ENCODE results near the gene EIF1. TPM values are rescaled to one million over a fixed set of nuclear protein-coding genes. Genes with fewer than 3 reads are reported as not detected.
"Not testable (repeated sequence)": the region's sequence is repeated elsewhere in the genome, so short reads cannot be mapped to it uniquely, and the experiment has no call there.

EIF1 gene
- total RNA-seq, 1 experiment from 2014 or later, result 172 TPM

DNA sequence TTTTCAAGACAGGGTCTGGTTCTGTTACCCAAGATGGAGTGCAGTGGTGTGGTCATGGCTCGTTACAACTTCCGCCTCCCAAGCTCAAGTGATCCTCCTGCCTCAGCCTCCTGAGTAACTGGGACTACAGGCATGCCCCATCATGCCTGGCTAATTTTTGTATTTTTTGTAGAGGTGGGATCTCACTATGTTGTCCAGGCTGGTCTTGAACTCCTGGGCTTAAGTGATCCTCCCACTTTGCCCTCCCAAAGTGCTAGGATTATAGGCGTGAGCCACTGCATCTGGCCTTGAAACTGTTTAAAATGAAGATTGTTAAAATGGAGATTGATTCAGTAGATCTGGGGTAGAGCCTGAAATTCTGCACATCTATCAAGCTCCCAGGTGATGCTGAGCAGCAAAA lies 12.2 kb downstream of the EIF1 start:
- not testable (repeated sequence) for H3K9ac ChIP-seq (ENCODE audit: low read length); H3K36me3 ChIP-seq (ENCODE audit: insufficient read depth, low read length); H4K20me1 ChIP-seq (ENCODE audit: insufficient read depth, low read depth, low read length); H3K79me2 ChIP-seq (ENCODE audit: low read length); H3K9me3 ChIP-seq (ENCODE audit: low read length); H3K4me1 ChIP-seq (ENCODE audit: low read length); H3K9me2 ChIP-seq (replicated peaks; ENCODE audit: insufficient read depth, low read length); H3K27ac ChIP-seq (ENCODE audit: low read length); DNase-seq; H3K4me2 ChIP-seq (ENCODE audit: low read depth, low read length, poor library complexity, severe bottlenecking); H3K27me3 ChIP-seq (ENCODE audit: low read length); H3K4me3 ChIP-seq (ENCODE audit: low read length); H2AFZ ChIP-seq (ENCODE audit: low read length)

DNA sequence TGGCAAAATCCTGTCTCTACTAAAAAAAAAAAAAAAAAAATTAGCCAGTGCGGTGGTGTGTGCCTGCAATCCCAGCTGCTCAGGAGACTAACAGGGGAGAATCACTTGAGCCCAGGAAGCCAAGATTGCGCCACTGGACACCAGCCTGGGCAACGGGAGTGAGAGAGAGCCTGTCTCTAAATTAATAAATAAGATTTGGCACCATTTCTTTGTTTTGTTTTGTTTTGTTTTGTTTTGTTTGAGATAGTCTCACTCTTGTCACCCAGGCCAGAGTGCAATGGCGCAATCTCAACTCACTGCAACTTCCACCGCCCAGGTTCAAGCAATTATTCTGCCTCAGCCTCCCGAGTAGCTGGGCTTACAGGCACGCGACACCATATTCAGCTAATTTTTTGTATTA lies 14.0 kb downstream of the EIF1 start:
- H3K9me3 ChIP-seq (ENCODE audit: low read length), result no peaks in the 10 kb centered on the region
- H3K27ac ChIP-seq (ENCODE audit: low read length), result no peak overlapping the region
- H2AFZ ChIP-seq (ENCODE audit: low read length), result no peak overlapping the region
- H4K20me1 ChIP-seq (ENCODE audit: insufficient read depth, low read depth, low read length), result no peaks in the 10 kb centered on the region
- H3K4me2 ChIP-seq (ENCODE audit: low read depth, low read length, poor library complexity, severe bottlenecking), result no peak overlapping the region
- no peaks in the 10 kb centered on the region for H3K27me3 ChIP-seq (ENCODE audit: low read length)
- no peaks in the 10 kb centered on the region for H3K9me2 ChIP-seq (replicated peaks; ENCODE audit: insufficient read depth, low read length)
- H3K4me3 ChIP-seq (ENCODE audit: low read length), result no peak overlapping the region
- no peaks in the 10 kb centered on the region for H3K36me3 ChIP-seq (ENCODE audit: insufficient read depth, low read length)
- no peak for DNase-seq
- H3K4me1 ChIP-seq (ENCODE audit: low read length), result no peaks in the 10 kb centered on the region
- no peak overlapping the region for H3K9ac ChIP-seq (ENCODE audit: low read length)
- H3K79me2 ChIP-seq (ENCODE audit: low read length), result no peaks in the 10 kb centered on the region

- no peaks in the 10 kb centered on the region for H3K4me1 ChIP-seq (ENCODE audit: low read length)
- no peak overlapping the region for H3K27ac ChIP-seq (ENCODE audit: low read length)
- no peaks in the 10 kb centered on the region for H3K36me3 ChIP-seq (ENCODE audit: insufficient read depth, low read length)
- H3K9me2 ChIP-seq (replicated peaks; ENCODE audit: insufficient read depth, low read length), result no peaks in the 10 kb centered on the region
- no peaks in the 10 kb centered on the region for H4K20me1 ChIP-seq (ENCODE audit: insufficient read depth, low read depth, low read length)
- no peak overlapping the region for H3K4me2 ChIP-seq (ENCODE audit: low read depth, low read length, poor library complexity, severe bottlenecking)
- no peak overlapping the region for H3K4me3 ChIP-seq (ENCODE audit: low read length)
- H3K9me3 ChIP-seq (ENCODE audit: low read length), result no peaks in the 10 kb centered on the region
- no peak overlapping the region for H3K9ac ChIP-seq (ENCODE audit: low read length)
- DNase-seq, result no peak
- H3K79me2 ChIP-seq (ENCODE audit: low read length), result no peaks in the 10 kb centered on the region
- no peaks in the 10 kb centered on the region for H3K27me3 ChIP-seq (ENCODE audit: low read length)
- no peak overlapping the region for H2AFZ ChIP-seq (ENCODE audit: low read length)
Observed at GRCh38 chr17:41705271-41705991, 16.7 kb downstream of the EIF1 start.

DNA sequence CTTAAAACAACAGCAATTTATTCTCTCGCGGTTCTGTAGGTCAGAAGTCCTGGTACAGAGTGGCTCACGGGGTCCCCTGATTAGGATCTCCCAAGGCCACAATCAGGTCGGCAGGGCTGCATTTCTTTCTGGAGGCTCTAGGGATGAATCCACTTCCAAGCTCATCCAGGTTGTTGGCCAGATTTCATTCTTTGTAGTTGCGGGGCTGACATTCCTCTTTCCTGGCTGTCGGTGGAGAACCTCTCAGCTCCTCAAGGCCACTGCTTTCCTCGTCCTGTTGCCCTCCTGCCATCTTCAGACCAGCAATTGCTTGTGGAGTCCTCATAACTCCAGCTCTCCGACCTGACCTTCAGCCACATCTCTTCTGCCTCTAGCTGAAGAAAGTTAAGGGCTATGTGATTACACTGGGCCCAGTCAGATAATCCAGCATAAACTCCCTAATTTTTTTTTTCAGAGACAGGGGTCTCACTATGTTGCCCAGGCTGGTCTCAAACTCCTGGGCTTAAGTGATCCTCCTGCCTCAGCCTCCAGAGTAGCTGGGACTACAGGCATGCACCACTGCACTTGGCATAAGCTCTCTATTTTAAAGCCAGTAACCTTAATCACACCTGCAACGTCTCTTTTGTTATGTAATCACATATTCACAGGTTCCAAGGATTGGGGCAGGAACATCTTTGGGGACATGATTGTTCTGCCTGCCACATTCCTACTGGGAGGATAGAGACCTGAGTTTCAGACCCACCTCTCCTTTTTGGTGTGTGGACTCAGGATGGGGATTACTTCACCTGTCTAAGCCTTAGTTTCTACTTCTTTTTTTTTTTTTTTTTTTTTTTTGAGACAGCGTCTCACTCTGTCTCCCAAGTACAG lies 19.4 kb downstream of the EIF1 start:
- no peak for DNase-seq
- no peaks in the 10 kb centered on the region for H3K79me2 ChIP-seq (ENCODE audit: low read length)
- no peaks in the 10 kb centered on the region for H4K20me1 ChIP-seq (ENCODE audit: insufficient read depth, low read depth, low read length)
- H3K9me2 ChIP-seq (replicated peaks; ENCODE audit: insufficient read depth, low read length), result no peaks in the 10 kb centered on the region
- no peaks in the 10 kb centered on the region for H3K27me3 ChIP-seq (ENCODE audit: low read length)
- H3K9ac ChIP-seq (ENCODE audit: low read length), result no peak overlapping the region
- H3K4me1 ChIP-seq (ENCODE audit: low read length), result no peaks in the 10 kb centered on the region
- H3K9me3 ChIP-seq (ENCODE audit: low read length), result no peaks in the 10 kb centered on the region
- H3K4me2 ChIP-seq (ENCODE audit: low read depth, low read length, poor library complexity, severe bottlenecking), result no peak overlapping the region
- no peak overlapping the region for H3K27ac ChIP-seq (ENCODE audit: low read length)
- H2AFZ ChIP-seq (ENCODE audit: low read length), result no peak overlapping the region
- no peak overlapping the region for H3K4me3 ChIP-seq (ENCODE audit: low read length)
- no peaks in the 10 kb centered on the region for H3K36me3 ChIP-seq (ENCODE audit: insufficient read depth, low read length)

GRCh38 chr17:41710472-41711090 lies 21.9 kb downstream of the EIF1 start:
- Histone ChIP-seq H3K4me3 (ENCODE audit: low read length) (no peak overlapping the region), H3K9me2 (replicated peaks; ENCODE audit: insufficient read depth, low read length) (no peaks in the 10 kb centered on the region), H3K27me3 (ENCODE audit: low read length) (no peaks in the 10 kb centered on the region), H3K9me3 (ENCODE audit: low read length) (no peaks in the 10 kb centered on the region), H3K79me2 (ENCODE audit: low read length) (no peaks in the 10 kb centered on the region), H2AFZ (ENCODE audit: low read length) (no peak overlapping the region), H3K9ac (ENCODE audit: low read length) (no peak overlapping the region), H3K4me2 (ENCODE audit: low read depth, low read length, poor library complexity, severe bottlenecking) (no peak overlapping the region), H3K27ac (ENCODE audit: low read length) (no peak overlapping the region), H3K36me3 (ENCODE audit: insufficient read depth, low read length) (no peaks in the 10 kb centered on the region), H4K20me1 (ENCODE audit: insufficient read depth, low read depth, low read length) (no peaks in the 10 kb centered on the region), H3K4me1 (ENCODE audit: low read length) (no peaks in the 10 kb centered on the region)
- DNase-seq, result no peak

GRCh38 chr17:41711669-41712400 lies 23.1 kb downstream of the EIF1 start, which contains the start of gene GAST:
Gene GAST, plus strand, starts transcription at chr17:41712331. Its CDS starts 3,106 bp downstream, at chr17:41715437.
- Histone ChIP-seq H3K4me2 (ENCODE audit: low read depth, low read length, poor library complexity, severe bottlenecking) (no peak within 1 kb of the TSS), H3K9me2 (replicated peaks; ENCODE audit: insufficient read depth, low read length) (no peaks in the 10 kb centered on the region), H3K9me3 (ENCODE audit: low read length) (no peaks in the 10 kb centered on the region), H3K36me3 (ENCODE audit: insufficient read depth, low read length) (no peaks in the 10 kb centered on the region), H3K9ac (ENCODE audit: low read length) (no peak within 1 kb of the TSS), H3K27ac (ENCODE audit: low read length) (no peak within 1 kb of the TSS), H3K27me3 (ENCODE audit: low read length) (no peaks in the 10 kb centered on the region), H3K4me1 (ENCODE audit: low read length) (no peaks in the 10 kb centered on the region), H4K20me1 (ENCODE audit: insufficient read depth, low read depth, low read length) (no peaks in the 10 kb centered on the region), H2AFZ (ENCODE audit: low read length) (no peak within 1 kb of the TSS), H3K79me2 (ENCODE audit: low read length) (no peaks in the 10 kb centered on the region), H3K4me3 (ENCODE audit: low read length) (no peak within 1 kb of the TSS)
- DNase-seq, result no peak

- H3K9ac ChIP-seq (ENCODE audit: low read length), result no peak overlapping the region
- no peaks in the 10 kb centered on the region for H3K36me3 ChIP-seq (ENCODE audit: insufficient read depth, low read length)
- H3K27ac ChIP-seq (ENCODE audit: low read length), result no peak overlapping the region
- H3K4me1 ChIP-seq (ENCODE audit: low read length), result no peaks in the 10 kb centered on the region
- no peak overlapping the region for H2AFZ ChIP-seq (ENCODE audit: low read length)
- H3K9me2 ChIP-seq (replicated peaks; ENCODE audit: insufficient read depth, low read length), result no peaks in the 10 kb centered on the region
- no peak for DNase-seq
- H3K27me3 ChIP-seq (ENCODE audit: low read length), result no peaks in the 10 kb centered on the region
- H3K79me2 ChIP-seq (ENCODE audit: low read length), result no peaks in the 10 kb centered on the region
- H3K4me2 ChIP-seq (ENCODE audit: low read depth, low read length, poor library complexity, severe bottlenecking), result no peak overlapping the region
- no peaks in the 10 kb centered on the region for H4K20me1 ChIP-seq (ENCODE audit: insufficient read depth, low read depth, low read length)
- no peak overlapping the region for H3K4me3 ChIP-seq (ENCODE audit: low read length)
- H3K9me3 ChIP-seq (ENCODE audit: low read length), result no peaks in the 10 kb centered on the region
Observed at GRCh38 chr17:41717408-41718286, 29.0 kb downstream of the EIF1 start.

Measured in Karpas-422 (cell line).